ENCODE measurements around the gene SLC30A7. TPM values are rescaled to one million over a fixed set of nuclear protein-coding genes. Genes with fewer than 3 reads are reported as not detected.

Gene SLC30A7
- total RNA-seq, 1 donor from 2014 or later = 22.2 TPM

- H3K4me1 ChIP-seq = peaks cover 14% of the 10 kb centered on the region
- no peak for TF ChIP-seq CTCF (IDR thresholded peaks at IDR 0.05)
- no peak for TF ChIP-seq EZH2 (IDR thresholded peaks at IDR 0.05)
- TF ChIP-seq EZH2phosphoT487 (IDR thresholded peaks at IDR 0.05) = no peak
Measured at GRCh38 chr1:100960098-100960497, 64.2 kb downstream of the SLC30A7 start.

GRCh38 chr1:100968621-100969020 lies 72.7 kb downstream of the SLC30A7 start:
- Mint-ChIP-seq H3K36me3 (peaks cover 6% of the 10 kb centered on the region), H3K27me3 (ENCODE audit: insufficient read depth, low read depth) (no peaks in the 10 kb centered on the region), H3K4me3 (no peak overlapping the region), H3K4me1 (peaks cover 14% of the 10 kb centered on the region), H3K27ac (no peak overlapping the region), H3K9me3 (no peaks in the 10 kb centered on the region)
- H3K4me1 ChIP-seq = peaks cover 25% of the 10 kb centered on the region
- TF ChIP-seq CTCF (IDR thresholded peaks at IDR 0.05) (no peak), EZH2phosphoT487 (IDR thresholded peaks at IDR 0.05) (no peak), EZH2 (IDR thresholded peaks at IDR 0.05) (no peak)
- H3K27me3 ChIP-seq = no peaks in the 10 kb centered on the region
- H3K9ac ChIP-seq = no peak overlapping the region
- H3K9me3 ChIP-seq (ENCODE audit: low read depth) = no peaks in the 10 kb centered on the region
- no peak overlapping the region for H3K27ac ChIP-seq
- H3K4me3 ChIP-seq = no peak overlapping the region
- no peak for DNase-seq (ENCODE audit: low spot score)
- no peak overlapping the region for H3K4me2 ChIP-seq
- H3F3A ChIP-seq (ENCODE audit: low read depth) = peaks cover 5% of the 10 kb centered on the region
- H4K20me1 ChIP-seq (ENCODE audit: low read depth) = no peaks in the 10 kb centered on the region
- H3K36me3 ChIP-seq = peaks cover 7% of the 10 kb centered on the region
- H2AFZ ChIP-seq (replicated peaks) = no peak overlapping the region
- H3K79me2 ChIP-seq (ENCODE audit: low read depth) = no peaks in the 10 kb centered on the region

More at GRCh38 chr1:100960098-100960497, 64.2 kb downstream of the SLC30A7 start:
- Mint-ChIP-seq H3K4me1 (peaks cover 15% of the 10 kb centered on the region), H3K4me3 (no peak overlapping the region), H3K27me3 (ENCODE audit: insufficient read depth, low read depth) (no peaks in the 10 kb centered on the region), H3K36me3 (peaks cover 18% of the 10 kb centered on the region), H3K9me3 (no peaks in the 10 kb centered on the region), H3K27ac (no peak overlapping the region)
- Histone ChIP-seq H2AFZ (replicated peaks) (no peak overlapping the region), H3K9ac (no peak overlapping the region), H3F3A (ENCODE audit: low read depth) (no peaks in the 10 kb centered on the region), H4K20me1 (ENCODE audit: low read depth) (no peaks in the 10 kb centered on the region), H3K27ac (no peak overlapping the region), H3K27me3 (no peaks in the 10 kb centered on the region), H3K79me2 (ENCODE audit: low read depth) (peaks cover 3% of the 10 kb centered on the region), H3K9me3 (ENCODE audit: low read depth) (no peaks in the 10 kb centered on the region), H3K36me3 (peaks cover 1% of the 10 kb centered on the region), H3K4me3 (no peak overlapping the region), H3K4me2 (no peak overlapping the region)
- no peak for DNase-seq (ENCODE audit: low spot score)

GRCh38 chr1:100969327-100969726 lies 73.4 kb downstream of the SLC30A7 start:
- Histone ChIP-seq H3K27ac (no peak overlapping the region), H3K36me3 (peaks cover 7% of the 10 kb centered on the region), H3K4me2 (no peak overlapping the region), H2AFZ (replicated peaks) (no peak overlapping the region), H3K9me3 (ENCODE audit: low read depth) (no peaks in the 10 kb centered on the region), H3F3A (ENCODE audit: low read depth) (peaks cover 5% of the 10 kb centered on the region), H3K27me3 (no peaks in the 10 kb centered on the region), H3K9ac (no peak overlapping the region), H3K4me3 (no peak overlapping the region), H4K20me1 (ENCODE audit: low read depth) (no peaks in the 10 kb centered on the region), H3K79me2 (ENCODE audit: low read depth) (no peaks in the 10 kb centered on the region), H3K4me1 (peaks cover 25% of the 10 kb centered on the region)
- Mint-ChIP-seq H3K27me3 (ENCODE audit: insufficient read depth, low read depth) (no peaks in the 10 kb centered on the region), H3K4me3 (no peak overlapping the region), H3K36me3 (peaks cover 8% of the 10 kb centered on the region), H3K9me3 (no peaks in the 10 kb centered on the region), H3K4me1 (peaks cover 14% of the 10 kb centered on the region), H3K27ac (peak overlapping the region; percentile 54)
- TF ChIP-seq CTCF (IDR thresholded peaks at IDR 0.05) (no peak), EZH2 (IDR thresholded peaks at IDR 0.05) (no peak), EZH2phosphoT487 (IDR thresholded peaks at IDR 0.05) (no peak)
- no peak for DNase-seq (ENCODE audit: low spot score)
